Subcutaneous adipose tissue (tissue), 4 donors: ENCODE data around the gene SPATA45. TPM values are rescaled to one million over a fixed set of nuclear protein-coding genes. Genes with fewer than 3 reads are reported as not detected.

Source experiments
- total RNA-seq, 4 donors: library from RNA; depleted of rRNA; stranded (reverse); fragments of >200 nt; gene quantifications; one replicate each; pipeline ENCODE4 v1.1.0, GENCODE V29; 2016
- TF ChIP-seq, protein P1 (sequence below): fragments of 450-650 bp; IDR thresholded peaks from one replicate; pipeline ENCODE4 v1.5.1; 2016; ENCODE audit warnings: low read depth, mild to moderate bottlenecking, control low read depth, antibody characterized with exemption, moderate library complexity

SPATA45 gene
- total RNA-seq, 4 donors from 2014 or later: not detected

DNA sequence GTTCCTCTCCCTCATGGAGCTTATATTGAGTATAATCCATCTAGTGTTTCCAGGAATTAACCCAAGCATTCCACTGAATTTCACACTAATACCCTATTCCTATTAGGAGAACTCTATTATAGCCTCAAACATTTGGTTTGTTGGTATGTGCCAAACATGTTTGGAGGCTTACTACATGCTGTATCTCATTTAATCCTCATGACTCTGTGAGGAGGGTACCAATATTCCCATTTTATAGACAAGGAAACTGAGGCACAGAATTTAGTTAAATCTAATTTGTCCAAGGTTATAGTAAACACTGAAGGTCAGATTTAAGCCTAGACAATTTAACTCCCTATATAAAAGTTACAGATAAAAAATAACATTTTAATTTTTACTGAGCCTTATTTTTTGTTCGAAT is 19.7 kb upstream of the SPATA45 start:
- TF ChIP-seq, protein P1, sequence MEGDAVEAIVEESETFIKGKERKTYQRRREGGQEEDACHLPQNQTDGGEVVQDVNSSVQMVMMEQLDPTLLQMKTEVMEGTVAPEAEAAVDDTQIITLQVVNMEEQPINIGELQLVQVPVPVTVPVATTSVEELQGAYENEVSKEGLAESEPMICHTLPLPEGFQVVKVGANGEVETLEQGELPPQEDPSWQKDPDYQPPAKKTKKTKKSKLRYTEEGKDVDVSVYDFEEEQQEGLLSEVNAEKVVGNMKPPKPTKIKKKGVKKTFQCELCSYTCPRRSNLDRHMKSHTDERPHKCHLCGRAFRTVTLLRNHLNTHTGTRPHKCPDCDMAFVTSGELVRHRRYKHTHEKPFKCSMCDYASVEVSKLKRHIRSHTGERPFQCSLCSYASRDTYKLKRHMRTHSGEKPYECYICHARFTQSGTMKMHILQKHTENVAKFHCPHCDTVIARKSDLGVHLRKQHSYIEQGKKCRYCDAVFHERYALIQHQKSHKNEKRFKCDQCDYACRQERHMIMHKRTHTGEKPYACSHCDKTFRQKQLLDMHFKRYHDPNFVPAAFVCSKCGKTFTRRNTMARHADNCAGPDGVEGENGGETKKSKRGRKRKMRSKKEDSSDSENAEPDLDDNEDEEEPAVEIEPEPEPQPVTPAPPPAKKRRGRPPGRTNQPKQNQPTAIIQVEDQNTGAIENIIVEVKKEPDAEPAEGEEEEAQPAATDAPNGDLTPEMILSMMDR: no peak

DNA sequence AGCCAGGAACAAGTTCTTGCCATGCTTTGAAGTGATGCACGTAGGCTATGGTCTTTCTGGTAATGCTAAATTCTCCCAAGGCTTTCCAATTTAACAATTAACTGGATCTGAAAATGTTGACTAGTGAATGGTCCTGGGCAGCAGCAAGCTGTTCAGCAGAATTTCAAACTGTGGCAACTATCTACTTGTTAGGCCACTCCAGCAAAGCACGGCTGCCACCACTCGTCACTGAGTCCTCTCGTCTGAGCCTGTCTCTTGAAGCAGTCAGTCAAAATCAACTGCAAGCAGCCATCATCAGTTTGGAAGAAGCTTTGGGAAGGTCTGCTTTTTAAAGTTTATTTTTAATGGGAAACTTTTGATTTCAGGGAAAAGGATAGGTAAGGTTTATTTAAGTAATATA is 16.8 kb upstream of the SPATA45 start:
- TF ChIP-seq, protein P1: no peak

DNA sequence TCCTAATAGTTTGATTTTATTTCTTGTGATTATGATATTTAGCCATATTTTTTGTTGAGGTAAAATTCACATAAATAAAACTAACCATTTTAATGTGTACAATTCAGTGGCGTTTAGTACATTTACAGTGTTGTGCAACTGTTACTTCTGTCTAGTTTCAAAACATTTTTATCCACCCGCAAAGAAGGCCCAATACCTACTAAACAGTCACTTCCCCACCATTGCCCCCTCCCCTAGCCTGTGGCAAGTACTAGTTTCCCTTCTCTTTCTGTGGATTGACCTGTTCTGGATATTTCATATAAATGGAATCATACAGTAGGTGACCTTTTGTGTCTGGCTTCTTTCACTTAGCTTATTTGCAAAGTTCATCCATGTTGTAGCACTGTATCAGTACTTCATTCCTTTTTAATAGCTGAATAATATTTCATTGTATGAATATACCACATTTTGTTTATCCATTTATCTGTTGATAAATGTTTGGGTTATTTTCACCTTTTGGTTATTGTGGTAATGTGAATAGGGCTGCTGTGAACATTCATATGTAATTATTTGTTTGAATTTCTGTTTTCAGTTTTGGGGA is 14.8 kb upstream of the SPATA45 start:
- TF ChIP-seq, protein P1: no peak

DNA sequence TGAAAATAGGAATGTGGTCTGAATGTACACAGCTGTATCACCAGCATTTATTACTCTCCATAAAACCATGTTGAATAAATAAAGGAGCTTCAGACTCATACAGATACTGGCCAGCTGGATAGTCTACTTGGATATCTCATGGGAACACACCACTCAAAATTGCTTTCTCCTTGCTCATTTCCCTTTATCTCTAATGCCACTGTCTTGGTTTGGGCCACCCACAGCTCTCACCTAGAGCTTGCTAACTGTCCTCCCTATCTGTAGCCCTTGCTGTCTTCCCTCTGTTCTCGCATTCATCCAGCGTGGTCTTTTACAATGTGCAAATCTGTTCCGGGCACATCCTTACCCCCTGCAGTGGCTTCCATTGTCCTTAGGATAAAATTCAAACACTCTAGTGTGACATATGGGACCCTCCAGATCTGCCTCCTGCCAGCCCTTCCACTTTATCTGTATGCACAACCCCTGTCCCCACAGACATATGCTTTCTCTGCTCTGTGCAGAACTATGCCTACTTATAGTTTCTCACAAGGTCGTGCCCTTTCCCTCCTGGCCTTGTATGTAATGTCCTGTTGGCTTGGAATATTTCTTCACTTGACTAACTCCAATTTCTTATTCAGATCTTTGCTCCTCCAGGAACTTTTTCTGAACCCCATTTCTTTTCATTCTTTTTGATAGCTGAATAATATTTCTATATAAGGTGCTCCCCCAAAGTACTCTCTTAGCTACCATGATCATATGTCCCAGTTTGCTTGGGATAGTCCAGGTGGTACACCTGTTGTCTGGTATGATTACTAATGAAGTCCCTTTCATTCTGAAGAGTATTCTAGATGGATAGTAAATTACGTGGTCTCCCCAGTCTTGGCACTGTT is 13.5 kb upstream of the SPATA45 start:
- TF ChIP-seq, protein P1: no peak

DNA sequence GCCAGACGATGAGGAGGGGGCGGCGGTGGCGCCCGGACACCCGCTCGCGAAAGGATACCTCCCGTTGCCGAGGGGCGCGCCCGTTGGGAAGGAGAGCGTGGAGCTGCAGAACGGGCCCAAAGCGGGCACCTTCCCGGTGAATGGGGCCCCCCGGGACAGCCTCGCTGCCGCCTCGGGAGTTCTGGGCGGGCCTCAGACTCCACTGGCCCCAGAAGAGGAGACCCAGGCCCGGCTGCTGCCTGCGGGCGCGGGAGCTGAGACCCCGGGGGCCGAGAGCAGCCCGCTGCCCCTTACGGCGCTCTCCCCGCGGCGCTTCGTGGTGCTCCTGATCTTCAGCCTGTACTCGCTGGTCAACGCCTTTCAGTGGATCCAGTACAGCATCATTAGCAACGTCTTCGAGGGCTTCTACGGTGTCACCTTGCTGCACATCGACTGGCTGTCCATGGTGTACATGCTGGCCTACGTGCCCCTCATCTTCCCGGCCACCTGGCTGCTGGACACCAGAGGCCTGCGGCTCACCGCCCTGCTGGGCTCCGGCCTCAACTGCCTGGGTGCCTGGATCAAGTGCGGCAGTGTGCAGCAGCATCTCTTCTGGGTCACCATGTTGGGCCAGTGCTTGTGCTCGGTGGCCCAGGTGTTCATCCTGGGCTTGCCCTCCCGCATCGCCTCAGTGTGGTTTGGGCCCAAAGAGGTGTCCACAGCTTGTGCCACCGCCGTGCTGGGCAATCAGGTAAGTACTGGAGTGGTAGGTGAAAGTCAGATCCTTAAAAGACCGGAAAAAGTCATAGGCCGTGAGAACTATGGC is 11.2 kb upstream of the SPATA45 start:
- TF ChIP-seq, protein P1: no peak

DNA sequence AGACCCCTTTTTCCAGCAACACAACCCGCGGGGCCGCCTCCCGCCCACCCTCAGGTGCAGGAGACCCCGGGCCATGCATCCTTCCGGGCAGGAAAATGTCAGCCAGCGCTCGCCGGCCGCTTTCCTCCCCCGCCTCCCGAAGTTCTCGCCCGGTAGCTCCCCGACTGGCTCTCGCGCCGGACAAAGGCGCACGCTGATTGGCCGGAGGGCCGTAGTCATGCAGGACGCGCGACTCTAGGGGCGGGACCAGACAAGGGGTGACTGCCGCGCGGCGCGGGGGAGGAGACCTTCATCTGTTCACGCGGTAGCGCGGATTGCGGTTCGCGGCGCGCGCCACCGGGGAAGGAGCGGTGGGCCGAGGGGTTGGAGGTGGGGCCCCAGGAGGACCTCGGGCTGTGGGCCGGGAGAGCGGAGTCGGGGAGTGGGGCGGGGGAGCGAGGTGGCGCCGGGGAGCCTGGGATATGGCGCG is 10.6 kb upstream of the SPATA45 start, which contains the start of gene FLVCR1:
TSS of gene FLVCR1 (plus strand) at position 284 of the 469 bp plus-strand sequence. CDS start at position 462, 178 bp downstream.
- TF ChIP-seq, protein P1: no peak

DNA sequence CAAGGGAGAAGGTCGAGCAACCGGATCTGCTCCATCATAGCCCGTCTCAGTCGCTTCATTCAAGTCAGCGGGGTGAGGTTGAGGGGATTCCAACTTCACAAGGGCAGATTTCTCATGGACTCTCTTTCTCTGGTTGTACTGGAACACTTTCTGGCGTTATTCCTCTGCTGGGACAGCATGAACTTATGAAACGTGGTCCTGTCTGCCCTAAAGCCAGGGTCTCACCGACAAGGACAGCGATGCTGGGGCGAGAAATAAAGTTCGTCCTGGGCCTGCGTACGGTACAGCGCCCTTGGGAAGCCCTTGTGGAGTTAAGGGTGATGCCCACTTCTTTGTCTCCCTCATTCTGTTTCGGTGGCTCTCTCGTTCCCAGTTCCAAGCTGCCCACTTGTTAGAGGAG is 9.3 kb upstream of the SPATA45 start:
- TF ChIP-seq, protein P1: no peak
